Measurements from ENCODE around the gene SPTBN2.

DNA sequence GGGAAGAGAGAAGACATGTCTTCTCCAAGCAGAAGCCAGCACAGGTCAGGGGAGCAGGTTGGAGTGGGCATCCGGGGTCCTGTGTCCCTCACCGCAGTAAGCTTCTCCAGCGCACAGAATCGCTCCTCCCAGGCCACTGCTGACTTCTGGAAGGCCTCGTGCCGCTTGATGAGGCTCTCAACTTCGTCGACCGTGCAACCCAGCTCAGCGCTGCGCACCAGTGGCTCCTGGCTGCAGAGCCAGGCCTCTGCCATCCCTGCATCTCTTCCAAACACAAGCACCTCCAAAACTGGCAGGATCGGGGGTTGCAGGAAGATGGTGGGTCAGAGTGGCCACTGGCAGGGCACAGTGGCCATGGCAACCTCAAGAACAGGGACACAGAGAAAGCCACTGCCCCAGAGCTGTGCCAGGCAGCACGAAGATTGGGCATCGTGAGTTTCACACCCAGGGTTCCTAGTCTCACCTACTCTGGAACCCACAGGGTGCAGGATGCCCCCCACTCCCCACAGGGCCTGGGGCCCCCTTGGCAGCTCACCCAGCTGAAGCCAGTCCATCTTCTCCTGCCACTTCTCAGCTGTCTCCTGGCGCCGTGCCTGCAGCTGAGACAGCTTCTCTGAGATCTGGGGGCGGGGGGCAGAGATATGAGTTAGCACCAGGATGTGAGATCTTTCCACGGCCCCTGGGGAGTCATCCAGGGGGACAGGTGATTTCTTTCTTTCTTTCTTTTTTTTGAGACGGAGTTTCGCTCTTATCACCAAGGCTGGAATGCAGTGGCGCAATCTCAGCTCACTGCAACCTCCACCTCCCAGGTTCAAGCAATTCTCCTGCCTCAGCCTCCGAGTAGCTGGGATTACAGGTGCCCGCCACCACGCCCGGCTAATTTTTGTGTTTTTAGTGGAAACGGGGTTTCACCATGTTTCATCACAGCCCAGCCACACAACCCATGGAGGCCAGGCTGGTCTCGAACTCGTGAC, 40.2 kb downstream of the SPTBN2 start:
- TF ChIP-seq, protein P1, sequence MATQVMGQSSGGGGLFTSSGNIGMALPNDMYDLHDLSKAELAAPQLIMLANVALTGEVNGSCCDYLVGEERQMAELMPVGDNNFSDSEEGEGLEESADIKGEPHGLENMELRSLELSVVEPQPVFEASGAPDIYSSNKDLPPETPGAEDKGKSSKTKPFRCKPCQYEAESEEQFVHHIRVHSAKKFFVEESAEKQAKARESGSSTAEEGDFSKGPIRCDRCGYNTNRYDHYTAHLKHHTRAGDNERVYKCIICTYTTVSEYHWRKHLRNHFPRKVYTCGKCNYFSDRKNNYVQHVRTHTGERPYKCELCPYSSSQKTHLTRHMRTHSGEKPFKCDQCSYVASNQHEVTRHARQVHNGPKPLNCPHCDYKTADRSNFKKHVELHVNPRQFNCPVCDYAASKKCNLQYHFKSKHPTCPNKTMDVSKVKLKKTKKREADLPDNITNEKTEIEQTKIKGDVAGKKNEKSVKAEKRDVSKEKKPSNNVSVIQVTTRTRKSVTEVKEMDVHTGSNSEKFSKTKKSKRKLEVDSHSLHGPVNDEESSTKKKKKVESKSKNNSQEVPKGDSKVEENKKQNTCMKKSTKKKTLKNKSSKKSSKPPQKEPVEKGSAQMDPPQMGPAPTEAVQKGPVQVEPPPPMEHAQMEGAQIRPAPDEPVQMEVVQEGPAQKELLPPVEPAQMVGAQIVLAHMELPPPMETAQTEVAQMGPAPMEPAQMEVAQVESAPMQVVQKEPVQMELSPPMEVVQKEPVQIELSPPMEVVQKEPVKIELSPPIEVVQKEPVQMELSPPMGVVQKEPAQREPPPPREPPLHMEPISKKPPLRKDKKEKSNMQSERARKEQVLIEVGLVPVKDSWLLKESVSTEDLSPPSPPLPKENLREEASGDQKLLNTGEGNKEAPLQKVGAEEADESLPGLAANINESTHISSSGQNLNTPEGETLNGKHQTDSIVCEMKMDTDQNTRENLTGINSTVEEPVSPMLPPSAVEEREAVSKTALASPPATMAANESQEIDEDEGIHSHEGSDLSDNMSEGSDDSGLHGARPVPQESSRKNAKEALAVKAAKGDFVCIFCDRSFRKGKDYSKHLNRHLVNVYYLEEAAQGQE (IDR thresholded peaks at IDR 0.05; ENCODE audit: insufficient read depth in 1 of 2, low read depth in 2 of 2, low read length in 1 of 2), result no peak
- TF ChIP-seq, protein P2, sequence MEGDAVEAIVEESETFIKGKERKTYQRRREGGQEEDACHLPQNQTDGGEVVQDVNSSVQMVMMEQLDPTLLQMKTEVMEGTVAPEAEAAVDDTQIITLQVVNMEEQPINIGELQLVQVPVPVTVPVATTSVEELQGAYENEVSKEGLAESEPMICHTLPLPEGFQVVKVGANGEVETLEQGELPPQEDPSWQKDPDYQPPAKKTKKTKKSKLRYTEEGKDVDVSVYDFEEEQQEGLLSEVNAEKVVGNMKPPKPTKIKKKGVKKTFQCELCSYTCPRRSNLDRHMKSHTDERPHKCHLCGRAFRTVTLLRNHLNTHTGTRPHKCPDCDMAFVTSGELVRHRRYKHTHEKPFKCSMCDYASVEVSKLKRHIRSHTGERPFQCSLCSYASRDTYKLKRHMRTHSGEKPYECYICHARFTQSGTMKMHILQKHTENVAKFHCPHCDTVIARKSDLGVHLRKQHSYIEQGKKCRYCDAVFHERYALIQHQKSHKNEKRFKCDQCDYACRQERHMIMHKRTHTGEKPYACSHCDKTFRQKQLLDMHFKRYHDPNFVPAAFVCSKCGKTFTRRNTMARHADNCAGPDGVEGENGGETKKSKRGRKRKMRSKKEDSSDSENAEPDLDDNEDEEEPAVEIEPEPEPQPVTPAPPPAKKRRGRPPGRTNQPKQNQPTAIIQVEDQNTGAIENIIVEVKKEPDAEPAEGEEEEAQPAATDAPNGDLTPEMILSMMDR (IDR thresholded peaks at IDR 0.05), result no peak
- TF ChIP-seq POLR2AphosphoS5 (IDR thresholded peaks at IDR 0.05; ENCODE audit: low read depth, low read length), result no peak
